Tibial artery (tissue), 4 donors: Measurements from ENCODE around the gene RALGPS1.
"Not testable (repeated sequence)": the region's sequence is repeated elsewhere in the genome, so short reads cannot be mapped to it uniquely, and the experiment has no call there.

Source experiments
- DNase-seq, 2 donors: peaks; one replicate each; pipeline ENCODE4 v3.0.0-alpha.2; 2019
- H3K27ac ChIP-seq, 2 donors: fragments of 200-600 bp; sonication (generic) in 1 of 2; 1 replicate in 1 of 2; 2 replicates in 1 of 2; pipeline ENCODE4 v1.5.1; 2018 to 2019; ENCODE audit warnings: mild to moderate bottlenecking in 1 of 2
- H3K27me3 ChIP-seq, 2 donors: fragments of 200-600 bp; sonication (generic) in 1 of 2; one replicate each; pipeline versions ENCODE4 v1.5.1 to v1.6.0; 2016 to 2019
- H3K36me3 ChIP-seq, 3 donors: fragments of 200-600 bp; sonication (generic) in 2 of 3; one replicate each; pipeline ENCODE4 v1.5.1; 2016 to 2019; ENCODE audit warnings: mild to moderate bottlenecking in 2 of 3
- H3K4me1 ChIP-seq, 4 donors: fragments of 200-600 bp; sonication (generic) in 2 of 4; 1 replicate in 3 of 4; 2 replicates in 1 of 4; pipeline ENCODE4 v1.5.1; 2016 to 2019
- H3K4me3 ChIP-seq, 2 donors: fragments of 200-600 bp; sonication (generic) in 1 of 2; 1 replicate in 1 of 2; 2 replicates in 1 of 2; pipeline ENCODE4 v1.5.1; 2018 to 2019; ENCODE audit warnings: mild to moderate bottlenecking in 2 of 2
- H3K9me3 ChIP-seq, 3 donors: fragments of 200-600 bp; sonication (generic) in 1 of 3; one replicate each; pipeline ENCODE4 v1.5.1; 2016 to 2019
- intact Hi-C: fragments of 100-400 bp; cut with DNase I; formaldehyde crosslinking; loops from one replicate; pipeline ENCODE4 v1.15.0; 2023; ENCODE audit warnings: low total_unique reads
- TF ChIP-seq, protein P1 (sequence below), 2 experiments: fragments of 200-600 bp in 1 of 2; fragments of 450-650 bp in 1 of 2; IDR thresholded peaks; one replicate each; pipeline ENCODE4 v1.5.1; 2017 to 2019; ENCODE audit warnings: antibody characterized with exemption in 2 of 2, mild to moderate bottlenecking in 1 of 2, moderate library complexity in 1 of 2

RALGPS1 gene

DNA sequence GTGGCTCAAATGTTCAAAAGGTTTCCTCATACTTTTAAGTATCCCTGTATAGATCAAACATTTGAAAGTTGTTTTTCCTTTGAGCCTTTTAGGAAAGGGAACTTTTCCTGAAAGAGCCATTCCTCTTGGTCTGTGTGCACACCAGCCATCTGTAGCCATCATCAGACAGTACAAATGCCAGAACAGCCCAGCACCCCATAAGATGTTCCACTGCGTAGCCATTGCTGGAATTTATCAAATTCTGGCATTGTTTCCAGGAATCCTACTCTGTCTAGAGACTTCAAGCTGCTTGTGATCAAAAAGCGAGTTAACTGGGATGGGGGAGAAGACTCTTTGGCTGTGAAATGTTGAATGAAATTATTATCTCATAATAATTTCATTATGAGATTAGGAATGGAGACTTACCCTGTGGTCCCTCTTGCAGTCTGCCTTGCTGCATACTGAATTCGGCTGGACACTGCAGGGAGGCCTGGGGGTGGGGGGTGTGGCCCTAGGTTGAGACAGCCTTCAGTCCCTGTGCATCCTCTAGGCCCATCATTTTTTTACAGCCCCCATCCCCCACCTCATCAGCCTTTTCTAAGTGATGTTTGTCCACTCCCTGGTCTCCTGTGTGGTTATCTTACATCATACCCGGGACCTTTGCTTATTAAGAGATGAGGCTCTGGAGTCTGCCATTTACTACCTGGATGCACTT, 99.8 kb downstream of the RALGPS1 start:
- Histone ChIP-seq H3K27me3 (no peaks in the 10 kb centered on the region), H3K36me3 (no peaks in the 10 kb centered on the region), H3K4me3 (no peak overlapping the region), H3K27ac (no peak overlapping the region), H3K9me3 (no peaks in the 10 kb centered on the region), H3K4me1 (no peaks in the 10 kb centered on the region)
- TF ChIP-seq, protein P1, sequence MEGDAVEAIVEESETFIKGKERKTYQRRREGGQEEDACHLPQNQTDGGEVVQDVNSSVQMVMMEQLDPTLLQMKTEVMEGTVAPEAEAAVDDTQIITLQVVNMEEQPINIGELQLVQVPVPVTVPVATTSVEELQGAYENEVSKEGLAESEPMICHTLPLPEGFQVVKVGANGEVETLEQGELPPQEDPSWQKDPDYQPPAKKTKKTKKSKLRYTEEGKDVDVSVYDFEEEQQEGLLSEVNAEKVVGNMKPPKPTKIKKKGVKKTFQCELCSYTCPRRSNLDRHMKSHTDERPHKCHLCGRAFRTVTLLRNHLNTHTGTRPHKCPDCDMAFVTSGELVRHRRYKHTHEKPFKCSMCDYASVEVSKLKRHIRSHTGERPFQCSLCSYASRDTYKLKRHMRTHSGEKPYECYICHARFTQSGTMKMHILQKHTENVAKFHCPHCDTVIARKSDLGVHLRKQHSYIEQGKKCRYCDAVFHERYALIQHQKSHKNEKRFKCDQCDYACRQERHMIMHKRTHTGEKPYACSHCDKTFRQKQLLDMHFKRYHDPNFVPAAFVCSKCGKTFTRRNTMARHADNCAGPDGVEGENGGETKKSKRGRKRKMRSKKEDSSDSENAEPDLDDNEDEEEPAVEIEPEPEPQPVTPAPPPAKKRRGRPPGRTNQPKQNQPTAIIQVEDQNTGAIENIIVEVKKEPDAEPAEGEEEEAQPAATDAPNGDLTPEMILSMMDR (IDR thresholded peaks at IDR 0.05), result no peak
- intact Hi-C loops, result no loop called here
- no peak for DNase-seq

DNA sequence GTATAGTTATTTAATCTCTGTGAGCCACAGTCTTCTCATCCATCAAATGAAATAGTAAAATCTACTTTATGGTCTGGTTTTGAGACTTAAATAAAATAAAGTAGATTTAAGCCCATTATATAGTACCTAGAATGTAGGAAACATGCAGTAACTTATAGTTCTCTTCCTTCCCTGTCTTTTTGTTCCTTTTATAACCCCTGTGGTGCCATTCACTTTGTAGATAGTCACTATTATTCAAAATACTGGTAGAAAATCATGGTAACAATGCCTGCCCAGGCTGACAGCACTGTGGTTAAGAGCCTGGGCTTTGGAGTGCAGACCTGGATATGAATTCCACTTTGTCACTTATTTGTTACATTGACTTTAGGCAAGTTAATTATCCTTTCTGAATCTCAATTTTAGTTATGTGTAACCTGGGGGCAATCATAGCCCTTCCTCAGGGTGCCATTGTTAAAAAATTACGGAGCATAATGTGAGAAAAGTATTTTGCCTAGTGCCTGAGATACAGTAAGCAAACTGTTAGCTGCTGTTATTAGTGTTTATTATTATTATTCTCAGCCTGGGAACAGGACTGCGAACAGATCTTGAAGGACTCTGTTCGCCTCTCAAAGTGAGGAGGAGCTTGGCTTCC, 100.4 kb downstream of the RALGPS1 start:
- no peaks in the 10 kb centered on the region for H3K9me3 ChIP-seq
- no peak for DNase-seq
- TF ChIP-seq, protein P1 (IDR thresholded peaks at IDR 0.05), result no peak
- intact Hi-C loops, result no loop called here
- H3K36me3 ChIP-seq, result no peaks in the 10 kb centered on the region
- H3K27me3 ChIP-seq, result no peaks in the 10 kb centered on the region
- H3K4me3 ChIP-seq, result no peak overlapping the region
- no peaks in the 10 kb centered on the region for H3K4me1 ChIP-seq
- H3K27ac ChIP-seq, result no peak overlapping the region

DNA sequence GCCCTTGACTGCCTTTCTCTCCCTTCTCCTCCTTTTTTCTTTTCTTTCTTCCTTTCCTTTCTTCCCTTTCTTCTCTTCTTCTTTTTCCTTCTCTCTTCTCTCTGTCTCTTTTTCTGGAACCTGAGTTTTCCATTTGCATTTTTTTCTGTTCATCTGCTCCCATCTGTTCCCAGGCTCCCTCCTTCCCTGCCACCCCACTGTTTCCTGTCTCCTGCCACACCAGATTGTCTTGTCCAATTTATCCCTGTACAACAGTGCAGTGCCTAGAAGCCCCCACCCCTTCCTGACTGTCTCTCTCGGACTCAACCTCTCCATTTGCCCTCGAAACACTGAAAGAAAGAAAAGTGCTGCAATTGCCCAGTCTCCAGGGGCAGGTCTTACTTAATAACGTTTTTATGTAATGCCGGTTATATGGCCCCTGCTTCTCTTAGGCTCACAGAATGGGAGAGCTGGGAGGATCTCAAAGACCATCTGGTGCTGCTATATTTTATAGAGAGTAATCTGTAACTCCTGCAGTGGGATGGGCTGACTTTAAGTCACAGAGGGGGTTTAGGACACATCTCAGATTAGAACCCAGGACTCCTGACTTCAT, 101.4 kb downstream of the RALGPS1 start:
- Histone ChIP-seq H3K27ac (no peak overlapping the region), H3K27me3 (no peaks in the 10 kb centered on the region), H3K9me3 (no peaks in the 10 kb centered on the region), H3K4me1 (peaks cover 0 to 1% (median 0%) of the 10 kb centered on the region in 4 donors), H3K36me3 (no peaks in the 10 kb centered on the region), H3K4me3 (no peak overlapping the region)
- TF ChIP-seq, protein P1 (IDR thresholded peaks at IDR 0.05), result no peak
- DNase-seq, result no peak
- intact Hi-C loops, result no loop called here

DNA sequence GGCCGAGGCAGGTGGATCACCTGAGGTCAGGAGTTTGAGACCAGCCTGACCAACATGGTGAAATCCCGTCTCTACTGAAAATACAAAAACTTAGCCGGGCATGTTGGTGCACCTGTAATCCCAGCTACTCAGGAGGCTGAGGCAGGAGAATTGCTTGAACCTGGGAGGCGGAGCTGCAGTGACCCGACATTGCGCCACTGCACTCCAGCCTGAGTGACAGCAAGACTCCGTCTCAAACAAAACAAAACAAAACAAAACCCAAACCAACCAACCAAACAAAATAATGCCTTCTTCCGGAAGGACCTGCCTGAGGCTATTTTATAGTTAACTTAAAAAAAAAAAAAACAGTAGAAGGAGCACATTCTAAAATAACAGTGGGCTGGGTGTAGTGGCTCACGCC, 103.4 kb downstream of the RALGPS1 start:
- H3K36me3 ChIP-seq, H3K27me3 ChIP-seq, H3K27ac ChIP-seq, intact Hi-C loops, H3K4me3 ChIP-seq, DNase-seq, H3K9me3 ChIP-seq: not testable (repeated sequence)
- peaks cover 6 to 18% (median 12%) of the 10 kb centered on the region in 4 donors for H3K4me1 ChIP-seq

DNA sequence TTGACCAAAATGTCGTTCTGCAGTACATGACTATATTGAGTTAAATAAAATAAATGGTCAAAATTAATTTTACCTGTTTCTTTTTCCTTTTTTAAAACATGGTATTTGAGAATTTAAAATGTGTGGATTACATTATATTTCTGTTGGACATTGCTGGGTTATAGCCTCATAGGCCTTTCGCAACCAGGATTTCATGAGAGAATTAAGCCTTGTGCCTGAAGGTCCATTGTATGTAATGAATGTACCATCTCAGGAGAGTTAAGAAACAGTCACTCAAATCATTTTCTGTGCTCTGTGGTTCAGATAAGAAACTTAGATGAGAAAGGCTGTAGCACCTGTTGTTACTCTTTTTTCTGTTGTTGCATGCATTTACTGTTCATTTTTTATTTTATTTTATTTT, 104.4 kb downstream of the RALGPS1 start:
- H3K27ac ChIP-seq, result no peak overlapping the region
- no peaks in the 10 kb centered on the region for H3K36me3 ChIP-seq
- no peaks in the 10 kb centered on the region for H3K9me3 ChIP-seq
- H3K4me3 ChIP-seq, result no peak overlapping the region
- TF ChIP-seq, protein P1 (IDR thresholded peaks at IDR 0.05), result no peak
- H3K27me3 ChIP-seq, result no peaks in the 10 kb centered on the region
- H3K4me1 ChIP-seq, result peaks cover 6 to 26% (median 17%) of the 10 kb centered on the region in 4 donors
- no peak for DNase-seq
- intact Hi-C loops, result no loop called here
